Stomach (tissue), 4 donors: ENCODE results near the gene NPIPB2.

Experiments
- CTCF ChIP-seq, 7 experiments: fragments of 450-650 bp in 4 of 7; fragments of 200-600 bp in 3 of 7; sonication (generic) in 3 of 7; IDR thresholded peaks; one replicate each; pipeline ENCODE4 v1.5.1; 2016 to 2019; ENCODE audit warnings: antibody characterized with exemption in 7 of 7, control low read depth in 2 of 7, mild to moderate bottlenecking in 1 of 7
- EP300 ChIP-seq: sonication (generic); formaldehyde crosslinking; IDR thresholded peaks from one replicate; pipeline ENCODE4 v1.6.1; 2017; ENCODE audit warnings: antibody characterized with exemption
- POLR2A ChIP-seq, 4 donors: fragments of 450-650 bp; IDR thresholded peaks; one replicate each; pipeline ENCODE4 v1.6.1; 2016; ENCODE audit warnings: antibody characterized with exemption in 4 of 4, control low read depth in 2 of 4, mild to moderate bottlenecking in 1 of 4, moderate library complexity in 1 of 4
- POLR2AphosphoS5 ChIP-seq, 3 donors: sonication (generic); formaldehyde crosslinking; IDR thresholded peaks; one replicate each; pipeline ENCODE4 v1.6.1; 2016; ENCODE audit warnings: antibody characterized with exemption in 3 of 3

GRCh38 chr16:11877374-11877773 is 64.5 kb downstream of the NPIPB2 start:
- TF ChIP-seq POLR2A (IDR thresholded peaks at IDR 0.05) (no peak), POLR2AphosphoS5 (IDR thresholded peaks at IDR 0.05) (no peak), CTCF (IDR thresholded peaks at IDR 0.05) (no peak), EP300 (no peak)
